Measurements from ENCODE around the gene CDA.

CDA gene

GRCh38 chr1:20588634-20589225 is at the start of gene CDA:
Gene CDA (plus strand): TSS chr1:20589097. CDS start chr1:20589130, 33 bp downstream.
- DNase-seq: no peak

- DNase-seq: no peak
Observed at GRCh38 chr1:20540281-20540680, 48.6 kb upstream of the CDA start.

- DNase-seq: no peak
Observed at GRCh38 chr1:20546637-20547036, 42.3 kb upstream of the CDA start.

GRCh38 chr1:20551161-20551560 is 37.7 kb upstream of the CDA start:
- no peak for DNase-seq

GRCh38 chr1:20551945-20552727 is 36.8 kb upstream of the CDA start, which contains the start of gene FAM43B:
Gene FAM43B (plus strand): TSS chr1:20552573. CDS start chr1:20552974, 401 bp downstream.
- DNase-seq: no peak

GRCh38 chr1:20552728-20553445 is 36.0 kb upstream of the CDA start:
- DNase-seq: no peak

- no peak for DNase-seq
Observed at GRCh38 chr1:20555025-20555757, 33.7 kb upstream of the CDA start.

- DNase-seq: no peak
Observed at GRCh38 chr1:20555758-20556120, 33.2 kb upstream of the CDA start.

- no peak for DNase-seq
Observed at GRCh38 chr1:20558191-20558590, 30.7 kb upstream of the CDA start.

GRCh38 chr1:20560966-20561365 is 27.9 kb upstream of the CDA start:
- no peak for DNase-seq

GRCh38 chr1:20565234-20565633 is 23.7 kb upstream of the CDA start:
- DNase-seq: no peak

- DNase-seq: no peak
Observed at GRCh38 chr1:20569523-20570098, 19.3 kb upstream of the CDA start.

GRCh38 chr1:20571427-20571826 is 17.5 kb upstream of the CDA start:
- DNase-seq: no peak

GRCh38 chr1:20573987-20574386 is 14.9 kb upstream of the CDA start:
- DNase-seq: no peak

GRCh38 chr1:20574686-20575540 is 14.0 kb upstream of the CDA start:
- DNase-seq: no peak

- no peak for DNase-seq
Observed at GRCh38 chr1:20575541-20576336, 13.2 kb upstream of the CDA start.

- no peak for DNase-seq
Observed at GRCh38 chr1:20578062-20578461, 10.8 kb upstream of the CDA start.

- no peak for DNase-seq
Observed at GRCh38 chr1:20578721-20579395, 10.0 kb upstream of the CDA start.

- DNase-seq: no peak
Observed at GRCh38 chr1:20584890-20585289, 4.0 kb upstream of the CDA start.

- DNase-seq: no peak
Observed at GRCh38 chr1:20586953-20587660, 1.8 kb upstream of the CDA start.
